Measurements from ENCODE around the gene TSTD1.
"Not testable (repeated sequence)": the region's sequence is repeated elsewhere in the genome, so short reads cannot be mapped to it uniquely, and the experiment has no call there.

GRCh38 chr1:161022432-161022831, 16.3 kb downstream of the TSTD1 start:
- TF ChIP-seq EZH2 (IDR thresholded peaks at IDR 0.05; ENCODE audit: low read depth, unreplicated experiment); EZH2phosphoT487 (IDR thresholded peaks at IDR 0.05; ENCODE audit: unreplicated experiment); STAT1 (IDR thresholded peaks at IDR 0.05; ENCODE audit: unreplicated experiment); POLR2AphosphoS5 (IDR thresholded peaks at IDR 0.05; ENCODE audit: low read depth); ZNF331 (CRISPR knock-in tag; IDR thresholded peaks at IDR 0.05; ENCODE audit: low read depth); JUNB (IDR thresholded peaks at IDR 0.05; ENCODE audit: unreplicated experiment); NANOG (IDR thresholded peaks at IDR 0.05; ENCODE audit: borderline replicate concordance); CREB1 (CRISPR knock-in tag; IDR thresholded peaks at IDR 0.05; ENCODE audit: low read depth); ZNF114 (CRISPR knock-in tag; IDR thresholded peaks at IDR 0.05); ZNF462 (CRISPR knock-in tag; IDR thresholded peaks at IDR 0.05): not testable (repeated sequence)
- TF ChIP-seq, protein P1, sequence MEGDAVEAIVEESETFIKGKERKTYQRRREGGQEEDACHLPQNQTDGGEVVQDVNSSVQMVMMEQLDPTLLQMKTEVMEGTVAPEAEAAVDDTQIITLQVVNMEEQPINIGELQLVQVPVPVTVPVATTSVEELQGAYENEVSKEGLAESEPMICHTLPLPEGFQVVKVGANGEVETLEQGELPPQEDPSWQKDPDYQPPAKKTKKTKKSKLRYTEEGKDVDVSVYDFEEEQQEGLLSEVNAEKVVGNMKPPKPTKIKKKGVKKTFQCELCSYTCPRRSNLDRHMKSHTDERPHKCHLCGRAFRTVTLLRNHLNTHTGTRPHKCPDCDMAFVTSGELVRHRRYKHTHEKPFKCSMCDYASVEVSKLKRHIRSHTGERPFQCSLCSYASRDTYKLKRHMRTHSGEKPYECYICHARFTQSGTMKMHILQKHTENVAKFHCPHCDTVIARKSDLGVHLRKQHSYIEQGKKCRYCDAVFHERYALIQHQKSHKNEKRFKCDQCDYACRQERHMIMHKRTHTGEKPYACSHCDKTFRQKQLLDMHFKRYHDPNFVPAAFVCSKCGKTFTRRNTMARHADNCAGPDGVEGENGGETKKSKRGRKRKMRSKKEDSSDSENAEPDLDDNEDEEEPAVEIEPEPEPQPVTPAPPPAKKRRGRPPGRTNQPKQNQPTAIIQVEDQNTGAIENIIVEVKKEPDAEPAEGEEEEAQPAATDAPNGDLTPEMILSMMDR (conservative IDR thresholded peaks at IDR 0.05; ENCODE audit: low read depth in 2 of 2) = not testable (repeated sequence)
- TF ChIP-seq, protein P2, sequence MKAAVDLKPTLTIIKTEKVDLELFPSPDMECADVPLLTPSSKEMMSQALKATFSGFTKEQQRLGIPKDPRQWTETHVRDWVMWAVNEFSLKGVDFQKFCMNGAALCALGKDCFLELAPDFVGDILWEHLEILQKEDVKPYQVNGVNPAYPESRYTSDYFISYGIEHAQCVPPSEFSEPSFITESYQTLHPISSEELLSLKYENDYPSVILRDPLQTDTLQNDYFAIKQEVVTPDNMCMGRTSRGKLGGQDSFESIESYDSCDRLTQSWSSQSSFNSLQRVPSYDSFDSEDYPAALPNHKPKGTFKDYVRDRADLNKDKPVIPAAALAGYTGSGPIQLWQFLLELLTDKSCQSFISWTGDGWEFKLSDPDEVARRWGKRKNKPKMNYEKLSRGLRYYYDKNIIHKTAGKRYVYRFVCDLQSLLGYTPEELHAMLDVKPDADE (IDR thresholded peaks at IDR 0.05) = not testable (repeated sequence)
- TF ChIP-seq, protein P3, sequence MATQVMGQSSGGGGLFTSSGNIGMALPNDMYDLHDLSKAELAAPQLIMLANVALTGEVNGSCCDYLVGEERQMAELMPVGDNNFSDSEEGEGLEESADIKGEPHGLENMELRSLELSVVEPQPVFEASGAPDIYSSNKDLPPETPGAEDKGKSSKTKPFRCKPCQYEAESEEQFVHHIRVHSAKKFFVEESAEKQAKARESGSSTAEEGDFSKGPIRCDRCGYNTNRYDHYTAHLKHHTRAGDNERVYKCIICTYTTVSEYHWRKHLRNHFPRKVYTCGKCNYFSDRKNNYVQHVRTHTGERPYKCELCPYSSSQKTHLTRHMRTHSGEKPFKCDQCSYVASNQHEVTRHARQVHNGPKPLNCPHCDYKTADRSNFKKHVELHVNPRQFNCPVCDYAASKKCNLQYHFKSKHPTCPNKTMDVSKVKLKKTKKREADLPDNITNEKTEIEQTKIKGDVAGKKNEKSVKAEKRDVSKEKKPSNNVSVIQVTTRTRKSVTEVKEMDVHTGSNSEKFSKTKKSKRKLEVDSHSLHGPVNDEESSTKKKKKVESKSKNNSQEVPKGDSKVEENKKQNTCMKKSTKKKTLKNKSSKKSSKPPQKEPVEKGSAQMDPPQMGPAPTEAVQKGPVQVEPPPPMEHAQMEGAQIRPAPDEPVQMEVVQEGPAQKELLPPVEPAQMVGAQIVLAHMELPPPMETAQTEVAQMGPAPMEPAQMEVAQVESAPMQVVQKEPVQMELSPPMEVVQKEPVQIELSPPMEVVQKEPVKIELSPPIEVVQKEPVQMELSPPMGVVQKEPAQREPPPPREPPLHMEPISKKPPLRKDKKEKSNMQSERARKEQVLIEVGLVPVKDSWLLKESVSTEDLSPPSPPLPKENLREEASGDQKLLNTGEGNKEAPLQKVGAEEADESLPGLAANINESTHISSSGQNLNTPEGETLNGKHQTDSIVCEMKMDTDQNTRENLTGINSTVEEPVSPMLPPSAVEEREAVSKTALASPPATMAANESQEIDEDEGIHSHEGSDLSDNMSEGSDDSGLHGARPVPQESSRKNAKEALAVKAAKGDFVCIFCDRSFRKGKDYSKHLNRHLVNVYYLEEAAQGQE (IDR thresholded peaks at IDR 0.05; ENCODE audit: unreplicated experiment) = not testable (repeated sequence)
